Neural progenitor cell (in vitro differentiated cells): ENCODE measurements around the gene FADS2.

Experiments used
- EZH2 ChIP-seq: fragments of 200-600 bp; sonication (generic); IDR thresholded peaks from 2 replicates; pipeline ENCODE4 v1.6.1; 2017; ENCODE audit warnings: antibody characterized with exemption, mild to moderate bottlenecking, moderate library complexity
- EZH2phosphoT487 ChIP-seq: fragments of 200-600 bp; sonication (generic); IDR thresholded peaks from 2 replicates; pipeline ENCODE4 v1.6.1; 2017; ENCODE audit warnings: antibody characterized with exemption
- TF ChIP-seq, protein P1 (sequence below): fragments of 200-600 bp; sonication (generic); IDR thresholded peaks from 2 replicates; pipeline ENCODE4 v1.5.1; 2017; ENCODE audit warnings: antibody characterized with exemption, mild to moderate bottlenecking

DNA sequence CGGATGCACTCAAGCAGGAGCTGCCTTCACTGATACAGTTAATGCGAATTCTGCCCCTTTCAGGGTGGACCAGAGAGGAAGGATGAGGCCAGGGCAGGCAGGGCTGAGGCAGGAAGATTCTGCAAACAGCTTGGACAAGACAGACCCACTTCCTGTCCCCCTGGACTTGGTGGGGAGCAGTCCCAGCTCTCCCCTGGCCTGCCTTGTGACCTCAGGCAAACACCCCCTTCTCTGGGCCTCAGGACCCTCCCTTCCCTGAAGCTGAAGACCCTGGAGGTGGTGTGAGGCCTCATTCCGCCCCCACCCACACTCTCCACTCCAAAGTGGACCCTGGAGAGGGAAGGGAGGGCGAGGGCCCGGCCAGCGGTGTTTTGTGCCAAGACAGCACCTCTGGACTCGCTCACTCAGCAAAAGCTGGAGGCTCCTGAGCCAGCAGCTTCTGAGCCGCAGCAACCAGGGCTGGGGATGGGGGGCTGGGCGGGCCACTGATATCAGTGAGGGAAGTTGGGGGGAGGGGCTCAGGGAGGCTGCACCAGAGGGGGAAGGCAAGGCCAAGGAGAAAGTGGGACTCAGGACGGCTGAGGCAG is 80.7 kb downstream of the FADS2 start:
- TF ChIP-seq, protein P1, sequence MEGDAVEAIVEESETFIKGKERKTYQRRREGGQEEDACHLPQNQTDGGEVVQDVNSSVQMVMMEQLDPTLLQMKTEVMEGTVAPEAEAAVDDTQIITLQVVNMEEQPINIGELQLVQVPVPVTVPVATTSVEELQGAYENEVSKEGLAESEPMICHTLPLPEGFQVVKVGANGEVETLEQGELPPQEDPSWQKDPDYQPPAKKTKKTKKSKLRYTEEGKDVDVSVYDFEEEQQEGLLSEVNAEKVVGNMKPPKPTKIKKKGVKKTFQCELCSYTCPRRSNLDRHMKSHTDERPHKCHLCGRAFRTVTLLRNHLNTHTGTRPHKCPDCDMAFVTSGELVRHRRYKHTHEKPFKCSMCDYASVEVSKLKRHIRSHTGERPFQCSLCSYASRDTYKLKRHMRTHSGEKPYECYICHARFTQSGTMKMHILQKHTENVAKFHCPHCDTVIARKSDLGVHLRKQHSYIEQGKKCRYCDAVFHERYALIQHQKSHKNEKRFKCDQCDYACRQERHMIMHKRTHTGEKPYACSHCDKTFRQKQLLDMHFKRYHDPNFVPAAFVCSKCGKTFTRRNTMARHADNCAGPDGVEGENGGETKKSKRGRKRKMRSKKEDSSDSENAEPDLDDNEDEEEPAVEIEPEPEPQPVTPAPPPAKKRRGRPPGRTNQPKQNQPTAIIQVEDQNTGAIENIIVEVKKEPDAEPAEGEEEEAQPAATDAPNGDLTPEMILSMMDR: no peak
- TF ChIP-seq EZH2 (no peak), EZH2phosphoT487 (no peak)
